ENCODE data around the gene SPESP1.

DNA sequence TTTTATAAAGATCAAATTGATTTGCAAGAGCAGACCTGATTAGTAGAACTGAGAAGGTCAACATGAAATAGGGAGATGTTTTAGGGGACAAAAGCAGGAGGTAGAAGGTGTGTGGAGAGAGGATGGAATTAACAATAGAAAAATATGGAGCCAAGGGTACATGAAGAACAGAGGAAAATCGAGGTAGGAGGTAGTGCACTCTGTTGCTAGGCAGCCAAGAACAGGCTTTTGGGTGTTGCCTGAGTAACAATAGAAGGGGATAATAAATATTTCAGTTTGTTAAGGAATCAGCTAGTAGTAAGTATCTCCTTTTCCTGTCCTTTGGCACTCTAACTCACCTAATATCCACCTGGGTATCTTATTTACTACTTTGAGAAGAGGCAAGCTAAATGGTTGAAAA, 9.2 kb downstream of the SPESP1 start:
- TF ChIP-seq, protein P1, sequence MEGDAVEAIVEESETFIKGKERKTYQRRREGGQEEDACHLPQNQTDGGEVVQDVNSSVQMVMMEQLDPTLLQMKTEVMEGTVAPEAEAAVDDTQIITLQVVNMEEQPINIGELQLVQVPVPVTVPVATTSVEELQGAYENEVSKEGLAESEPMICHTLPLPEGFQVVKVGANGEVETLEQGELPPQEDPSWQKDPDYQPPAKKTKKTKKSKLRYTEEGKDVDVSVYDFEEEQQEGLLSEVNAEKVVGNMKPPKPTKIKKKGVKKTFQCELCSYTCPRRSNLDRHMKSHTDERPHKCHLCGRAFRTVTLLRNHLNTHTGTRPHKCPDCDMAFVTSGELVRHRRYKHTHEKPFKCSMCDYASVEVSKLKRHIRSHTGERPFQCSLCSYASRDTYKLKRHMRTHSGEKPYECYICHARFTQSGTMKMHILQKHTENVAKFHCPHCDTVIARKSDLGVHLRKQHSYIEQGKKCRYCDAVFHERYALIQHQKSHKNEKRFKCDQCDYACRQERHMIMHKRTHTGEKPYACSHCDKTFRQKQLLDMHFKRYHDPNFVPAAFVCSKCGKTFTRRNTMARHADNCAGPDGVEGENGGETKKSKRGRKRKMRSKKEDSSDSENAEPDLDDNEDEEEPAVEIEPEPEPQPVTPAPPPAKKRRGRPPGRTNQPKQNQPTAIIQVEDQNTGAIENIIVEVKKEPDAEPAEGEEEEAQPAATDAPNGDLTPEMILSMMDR (IDR thresholded peaks at IDR 0.05 in 8 of 11, conservative IDR thresholded peaks at IDR 0.05 in 3 of 11): no peak
- TF ChIP-seq POLR2AphosphoS5 (IDR thresholded peaks at IDR 0.05) (no peak), POLR2A (IDR thresholded peaks at IDR 0.05) (no peak)
